GM21723 (cell line): ENCODE measurements around the gene ETV6.

Experiments used
- ATAC-seq: cut with Tn5 transposase; IDR thresholded peaks from one replicate; pipeline ENCODE4 v1.9.1; 2021; ENCODE audit warnings: mild to moderate bottlenecking, moderate library complexity; ENCODE audit not compliant: unreplicated experiment

Gene ETV6

GRCh38 chr12:11642785-11643184 lies 6.7 kb upstream of the ETV6 start:
- no peak for ATAC-seq

- no peak for ATAC-seq
These were observed 4.1 kb upstream of the ETV6 start for GRCh38 chr12:11645391-11645790.

DNA sequence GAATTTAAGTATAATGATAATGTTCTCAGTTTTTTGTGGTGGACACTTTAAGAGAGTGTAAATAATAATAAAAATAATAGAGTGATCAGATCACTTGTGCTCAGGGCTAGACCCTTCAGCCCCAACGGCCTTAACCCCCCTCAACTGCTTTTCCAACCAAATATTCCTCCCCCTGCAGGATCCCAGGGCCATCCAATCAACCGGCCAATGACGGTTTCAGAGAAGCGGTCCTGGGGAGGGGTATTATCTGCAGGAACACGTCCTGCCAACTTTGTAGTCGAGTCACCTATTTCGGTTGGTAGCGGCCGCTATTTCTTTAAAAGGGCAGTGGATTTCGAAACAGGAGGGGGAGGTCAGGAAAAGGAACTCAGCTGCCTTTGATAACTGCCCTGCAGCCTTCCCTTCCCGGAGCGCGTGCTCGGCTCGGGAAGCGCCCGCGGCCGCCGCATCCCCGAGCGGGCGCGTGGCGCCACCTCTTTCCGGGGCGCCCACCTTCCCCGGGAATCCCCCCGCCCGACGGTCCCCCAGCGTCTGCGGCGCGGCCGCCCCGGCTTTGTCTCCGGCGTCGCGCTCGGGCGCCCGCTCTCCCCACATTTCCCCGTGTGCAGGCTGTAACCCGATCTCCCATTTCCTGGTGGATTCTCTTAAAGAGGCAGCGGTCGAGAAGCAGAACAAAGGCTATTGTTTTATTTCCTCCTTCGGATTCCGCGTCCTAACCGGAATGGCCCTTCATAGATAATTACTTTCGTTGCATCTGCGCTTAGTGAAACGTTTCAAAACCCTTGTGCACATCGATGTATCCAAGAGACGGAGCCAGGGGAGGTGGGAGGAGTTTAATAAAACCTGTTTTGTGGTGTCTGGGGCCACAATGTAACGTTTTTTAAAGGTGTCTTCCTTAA lies 711 bp upstream of the ETV6 start:
- peak; percentile 30 for ATAC-seq

GRCh38 chr12:11650286-11651281 lies 1.1 kb downstream of the ETV6 start:
- no peak for ATAC-seq

- no peak for ATAC-seq
These were observed 1.9 kb downstream of the ETV6 start for GRCh38 chr12:11651381-11651780.

GRCh38 chr12:11651785-11652184 lies 2.3 kb downstream of the ETV6 start:
- ATAC-seq = no peak

DNA sequence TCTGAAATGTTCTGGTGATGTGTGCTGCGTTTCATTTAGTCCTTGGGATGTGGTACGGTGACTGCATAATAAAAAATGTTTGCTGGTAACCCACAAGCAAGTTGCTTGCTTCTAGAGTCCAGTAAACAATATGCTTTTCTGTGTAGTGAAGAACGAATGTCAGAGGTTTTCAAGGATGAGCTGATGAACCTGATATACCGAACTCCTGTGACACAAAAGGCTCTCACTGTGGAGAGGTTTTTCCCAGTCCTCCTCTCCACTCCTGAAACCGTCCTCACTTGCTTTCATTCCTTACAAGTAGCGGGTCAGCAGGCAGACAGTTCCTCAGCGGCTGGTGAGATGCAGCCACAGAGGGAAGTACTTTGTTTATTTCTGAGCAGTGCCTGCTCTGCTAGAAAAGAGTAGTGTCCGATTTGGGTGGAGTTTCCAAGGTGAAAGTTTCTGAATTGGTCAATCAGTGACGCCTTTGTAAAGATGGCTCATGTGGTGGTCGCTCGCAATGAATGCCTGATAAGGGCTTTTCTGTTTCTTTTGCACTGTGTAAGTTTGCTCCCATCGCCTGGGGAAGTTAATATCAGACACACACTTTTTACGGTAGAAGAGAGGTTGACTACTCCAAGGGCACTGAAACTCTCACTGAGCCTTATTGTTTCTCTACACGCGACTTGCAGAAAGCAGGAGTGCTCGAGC lies 3.0 kb downstream of the ETV6 start:
- peak; percentile 35 for ATAC-seq

- ATAC-seq = no peak
These were observed 3.8 kb downstream of the ETV6 start for GRCh38 chr12:11653215-11653753.

DNA sequence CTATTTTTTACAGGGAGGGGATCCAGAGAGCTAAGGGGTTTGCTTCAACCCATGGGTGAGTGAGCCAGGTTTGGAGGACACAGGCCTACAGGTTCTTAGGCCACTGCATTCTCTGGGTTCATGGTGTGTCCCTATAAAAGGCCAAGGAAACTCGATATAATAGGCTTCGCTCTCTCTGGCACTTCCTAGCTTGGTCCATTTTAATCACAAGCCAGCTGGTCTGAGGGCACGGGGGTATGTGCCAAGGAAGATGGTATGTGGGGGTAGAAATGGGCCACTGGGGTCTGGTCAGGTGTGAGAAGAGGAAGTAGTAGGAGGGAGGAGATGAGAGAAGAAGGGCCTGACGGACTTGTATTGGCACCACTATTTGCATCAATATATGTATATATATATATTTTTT lies 4.9 kb downstream of the ETV6 start:
- no peak for ATAC-seq

DNA sequence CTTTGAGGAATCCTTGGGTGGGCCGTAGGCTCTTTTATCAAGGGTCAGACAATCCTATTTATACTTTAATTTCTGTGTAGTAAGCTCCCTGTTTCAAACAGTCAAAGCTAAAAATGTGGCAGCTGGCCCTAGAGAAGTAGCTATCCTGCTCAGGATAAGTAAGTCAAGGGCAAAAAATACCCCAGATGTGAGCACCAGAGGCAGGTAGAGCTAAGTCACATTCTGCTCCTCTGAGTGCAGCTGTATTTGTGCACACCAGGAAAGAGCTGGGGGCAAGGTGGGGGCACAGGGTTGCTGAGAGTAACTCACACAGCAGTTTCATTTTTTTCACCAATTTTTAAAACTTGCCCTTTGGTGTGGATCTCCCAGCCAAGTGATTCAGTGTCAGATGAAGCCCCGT lies 5.3 kb downstream of the ETV6 start:
- no peak for ATAC-seq

- no peak for ATAC-seq
These were observed 6.4 kb downstream of the ETV6 start for GRCh38 chr12:11655842-11656241.

DNA sequence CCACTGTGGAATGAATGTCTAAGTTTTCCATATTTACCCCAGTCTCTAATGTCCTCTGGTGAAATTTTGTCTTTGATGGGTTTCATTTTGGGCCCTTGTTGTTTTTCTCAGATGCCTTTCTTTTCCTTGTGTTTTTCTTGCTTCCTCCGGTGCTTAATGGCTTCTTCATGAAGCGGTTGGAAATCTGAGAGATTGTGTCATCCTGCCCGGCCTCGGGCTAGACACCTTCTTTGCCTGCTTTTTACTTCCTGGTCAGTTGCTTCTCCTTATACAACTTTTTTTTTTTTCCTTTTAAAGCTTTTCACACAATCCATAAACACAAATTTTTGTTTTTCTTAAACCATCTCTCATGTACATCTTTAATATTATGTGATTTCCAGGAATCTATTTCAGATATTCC lies 7.1 kb downstream of the ETV6 start:
- ATAC-seq = no peak

GRCh38 chr12:11657511-11657910 lies 8.0 kb downstream of the ETV6 start:
- ATAC-seq = no peak

- no peak for ATAC-seq
These were observed 9.3 kb downstream of the ETV6 start for GRCh38 chr12:11658791-11659190.

GRCh38 chr12:11660624-11661023 lies 11.2 kb downstream of the ETV6 start:
- ATAC-seq = no peak

DNA sequence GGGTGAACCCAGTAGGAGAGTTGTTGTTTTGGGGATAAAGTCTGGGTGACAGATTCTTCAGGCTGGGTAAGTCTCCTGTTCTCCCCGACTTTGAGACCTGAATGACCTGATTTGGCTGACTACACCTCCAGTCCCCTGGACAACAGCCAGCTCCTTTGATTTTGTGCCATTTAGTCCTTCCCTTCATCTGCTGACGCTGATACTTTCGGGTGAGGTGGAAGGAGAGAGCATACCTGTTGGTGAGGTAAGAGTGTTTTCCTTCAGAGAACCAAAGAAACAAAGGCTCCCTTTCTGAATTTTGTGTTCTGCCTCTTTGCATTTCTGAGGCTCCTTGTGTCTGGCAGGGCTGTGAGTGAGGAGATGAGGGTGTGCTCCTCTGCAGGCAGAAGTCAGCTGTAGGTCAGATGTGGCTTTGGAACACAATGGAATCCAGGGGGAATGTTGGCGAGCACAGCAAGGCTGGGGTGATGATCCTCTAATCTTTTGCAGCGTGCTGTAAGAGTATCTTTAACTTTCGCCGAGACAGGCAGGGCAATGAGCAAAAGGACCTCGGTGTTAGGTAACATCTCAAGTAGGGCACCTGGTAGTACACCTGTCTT lies 12.1 kb downstream of the ETV6 start:
- ATAC-seq = no peak

GRCh38 chr12:11662369-11662768 lies 12.9 kb downstream of the ETV6 start:
- ATAC-seq = no peak

DNA sequence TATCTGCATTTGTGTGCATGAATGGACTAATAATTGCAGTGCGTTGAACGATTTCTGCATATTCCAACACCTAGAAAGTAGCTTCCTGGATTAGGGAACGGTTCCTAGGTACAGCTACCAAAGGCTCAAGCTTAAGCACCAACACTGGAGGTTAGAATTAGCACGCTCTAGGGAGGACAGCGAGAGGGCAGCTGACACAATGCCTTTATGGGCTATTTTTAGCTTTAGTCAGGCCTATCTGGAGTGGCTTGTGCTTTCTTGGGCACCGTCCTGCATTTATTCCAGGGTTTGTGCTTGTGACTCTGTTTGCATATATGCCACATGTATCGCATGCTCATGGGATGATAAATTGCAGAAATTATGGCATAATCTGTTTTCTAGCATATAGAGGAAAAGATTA lies 13.7 kb downstream of the ETV6 start:
- ATAC-seq = no peak

GRCh38 chr12:11664101-11664500 lies 14.6 kb downstream of the ETV6 start:
- ATAC-seq = no peak
